Adrenal gland (tissue), 5 donors: ENCODE data around the gene GNPDA1.

Source experiments
- POLR2A ChIP-seq, 2 donors: fragments of 450-650 bp; IDR thresholded peaks; one replicate each; pipeline ENCODE4 v1.6.1; 2017; ENCODE audit warnings: antibody characterized with exemption in 2 of 2, mild to moderate bottlenecking in 2 of 2, moderate library complexity in 1 of 2
- TF ChIP-seq, protein P1 (sequence below), 6 experiments: fragments of 450-650 bp in 4 of 6; fragments of 200-600 bp in 2 of 6; sonication (generic) in 1 of 6; IDR thresholded peaks; 1 replicate in 5 of 6; 2 replicates in 1 of 6; pipeline versions ENCODE4 v1.5.1 to v1.8.0; 2016 to 2021; ENCODE audit warnings: antibody characterized with exemption in 6 of 6, mild to moderate bottlenecking in 2 of 6, moderate library complexity in 1 of 6
- donor health status: DM: no; HTN: no; CAD: no.

DNA sequence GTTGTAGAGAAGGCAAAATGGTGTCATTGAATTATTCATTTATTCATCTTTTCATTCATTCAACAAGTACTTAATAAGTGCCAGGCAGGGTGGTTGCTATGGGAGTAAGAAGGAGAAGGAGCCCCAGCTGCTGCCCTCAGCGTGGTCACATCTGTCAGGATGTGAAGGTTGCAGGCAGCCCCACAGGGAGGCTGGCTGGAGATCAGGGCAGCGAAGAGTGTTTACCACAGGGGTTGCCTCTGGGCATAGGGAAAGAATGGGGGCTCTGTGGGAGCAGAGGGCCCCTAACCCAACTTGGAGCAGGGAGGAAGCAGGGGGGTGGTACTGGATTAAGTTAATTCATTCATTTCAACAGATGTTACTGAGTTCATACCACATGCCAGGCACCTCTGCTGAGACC, 60.8 kb downstream of the GNPDA1 start:
- TF ChIP-seq, protein P1, sequence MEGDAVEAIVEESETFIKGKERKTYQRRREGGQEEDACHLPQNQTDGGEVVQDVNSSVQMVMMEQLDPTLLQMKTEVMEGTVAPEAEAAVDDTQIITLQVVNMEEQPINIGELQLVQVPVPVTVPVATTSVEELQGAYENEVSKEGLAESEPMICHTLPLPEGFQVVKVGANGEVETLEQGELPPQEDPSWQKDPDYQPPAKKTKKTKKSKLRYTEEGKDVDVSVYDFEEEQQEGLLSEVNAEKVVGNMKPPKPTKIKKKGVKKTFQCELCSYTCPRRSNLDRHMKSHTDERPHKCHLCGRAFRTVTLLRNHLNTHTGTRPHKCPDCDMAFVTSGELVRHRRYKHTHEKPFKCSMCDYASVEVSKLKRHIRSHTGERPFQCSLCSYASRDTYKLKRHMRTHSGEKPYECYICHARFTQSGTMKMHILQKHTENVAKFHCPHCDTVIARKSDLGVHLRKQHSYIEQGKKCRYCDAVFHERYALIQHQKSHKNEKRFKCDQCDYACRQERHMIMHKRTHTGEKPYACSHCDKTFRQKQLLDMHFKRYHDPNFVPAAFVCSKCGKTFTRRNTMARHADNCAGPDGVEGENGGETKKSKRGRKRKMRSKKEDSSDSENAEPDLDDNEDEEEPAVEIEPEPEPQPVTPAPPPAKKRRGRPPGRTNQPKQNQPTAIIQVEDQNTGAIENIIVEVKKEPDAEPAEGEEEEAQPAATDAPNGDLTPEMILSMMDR (IDR thresholded peaks at IDR 0.05), result no peak
- no peak for TF ChIP-seq POLR2A (IDR thresholded peaks at IDR 0.05)
